Measurements from ENCODE around the gene XRCC5. TPM values are rescaled to one million over a fixed set of nuclear protein-coding genes. Genes with fewer than 3 reads are reported as not detected.

Gene XRCC5
- total and polyA plus RNA-seq, 10 of the 15 experiments (the other 5 are each of a cell fraction or from before 2014, with no cell fraction given): 259 to 815 (median 530) TPM

- TF ChIP-seq ZNF687 (IDR thresholded peaks at IDR 0.05) (no peak), BCL3 (IDR thresholded peaks at IDR 0.05; ENCODE audit: borderline replicate concordance, insufficient read depth, low read depth, low read length, poor library complexity, severe bottlenecking) (no peak), MTA3 (IDR thresholded peaks at IDR 0.05; ENCODE audit: borderline replicate concordance, low read length) (no peak), SRF (IDR thresholded peaks at IDR 0.05; ENCODE audit: low read depth in 2 of 2, low read length in 2 of 2) (no peak)
These were observed 10.8 kb downstream of the XRCC5 start (continued) for GRCh38 chr2:216119986-216120385.

GRCh38 chr2:216121255-216121654 is 12.1 kb downstream of the XRCC5 start:
- no peak overlapping the region for H3K4me2 ChIP-seq (ENCODE audit: control insufficient read depth, insufficient read depth)
- no peak overlapping the region for H3K4me3 ChIP-seq
- in situ Hi-C loops (cut with MboI) (no loop called here), intact Hi-C loops (cut with micrococcal nuclease; ENCODE audit: unreplicated experiment) (no loop called here)
- H2AFZ ChIP-seq (ENCODE audit: control insufficient read depth, low read depth, low read length): no peak overlapping the region
- WGBS (ENCODE audit: insufficient coverage, insufficient replicate concordance, low lambda C conversion rate, missing lambda C conversion rate): 72% methylated on average over 3 of the region's 3 CpGs
- H3K9ac ChIP-seq (ENCODE audit: control insufficient read depth, insufficient read depth, low read length): no peak overlapping the region
- H3K79me2 ChIP-seq (ENCODE audit: control insufficient read depth, insufficient read depth, low read length): peaks cover 39% of the 10 kb centered on the region
- DNase-seq (ENCODE audit: low read depth, low spot score) (no peak), ATAC-seq (no peak), FAIRE-seq (no peak)
- ChIA-PET RAD21 (ENCODE audit: unreplicated experiment) (no interaction called here), SMC1A (ENCODE audit: uncharacterized antibody, unreplicated experiment) (interaction anchor here (1.3 to 1.4 kb wide), 2 partner anchors 20 to 32 kb away, joined by 4 to 5 read pairs; no protein-coding TSS in a partner anchor), POLR2A (no interaction called here), CTCF (interaction anchor here (0.9 kb wide), 1 partner anchor 89 kb away, joined by 3 read pairs; no protein-coding TSS in a partner anchor)
- no peaks in the 10 kb centered on the region for H4K20me1 ChIP-seq (ENCODE audit: control insufficient read depth, insufficient read depth)
- no peak overlapping the region for H3K27ac ChIP-seq (ENCODE audit: control insufficient read depth, insufficient read depth)
- peaks cover 8 to 54% of the 10 kb centered on the region in 2 experiments for H3K36me3 ChIP-seq (ENCODE audit: control insufficient read depth in 2 of 2, insufficient read depth in 2 of 2, low read length in 1 of 2)
- H3K27me3 ChIP-seq (replicated peaks in 1 of 2; ENCODE audit: control insufficient read depth in 2 of 2, insufficient read depth in 2 of 2, low read length in 1 of 2): no peaks in the 10 kb centered on the region
- TF ChIP-seq ATF3 (IDR thresholded peaks at IDR 0.05; ENCODE audit: borderline replicate concordance, extremely low read depth, low read depth, low read length): no peak
- TF ChIP-seq FOS (IDR thresholded peaks at IDR 0.05; ENCODE audit: borderline replicate concordance, extremely low read depth, insufficient read length): no peak
- H3K9me3 ChIP-seq (replicated peaks; ENCODE audit: control insufficient read depth, insufficient read depth, low read length): no peaks in the 10 kb centered on the region
- no TSS peak for BruUV-seq (replicated peaks)
- no peaks in the 10 kb centered on the region for H3K4me1 ChIP-seq (ENCODE audit: control insufficient read depth, insufficient read depth, low read length)

Data from GM12878 (cell line).